H9 (cell line): ENCODE measurements around the gene STX16. TPM values are rescaled to one million over a fixed set of nuclear protein-coding genes. Genes with fewer than 3 reads are reported as not detected.

Experiments used
- DNase-seq: peaks from one replicate; pipeline ENCODE4 v3.0.0-alpha.2; 2017
- H2AFZ ChIP-seq: one replicate; pipeline ENCODE4 v1.6.1; 2013; ENCODE audit warnings: mild to moderate bottlenecking, low read length, control low read depth, moderate library complexity
- H2AK5ac ChIP-seq: 2 replicates; pipeline ENCODE4 v1.6.1; 2013; ENCODE audit warnings: low read length, control low read depth, mixed read lengths; ENCODE audit not compliant: insufficient read length
- H2BK120ac ChIP-seq: one replicate; pipeline ENCODE4 v1.6.1; 2013; ENCODE audit warnings: low read depth, mild to moderate bottlenecking, low read length, control low read depth, inconsistent platforms; ENCODE audit not compliant: poor library complexity, severe bottlenecking
- H2BK12ac ChIP-seq: 2 replicates; pipeline ENCODE4 v1.6.1; 2013; ENCODE audit warnings: low read length, control low read depth, mixed read lengths, low read depth; ENCODE audit not compliant: insufficient read length
- H2BK15ac ChIP-seq: 2 replicates; pipeline ENCODE4 v1.6.1; 2013; ENCODE audit warnings: low read depth, low read length, control low read depth
- H2BK20ac ChIP-seq: one replicate; pipeline ENCODE4 v1.6.1; 2013; ENCODE audit warnings: low read depth, mild to moderate bottlenecking, low read length, control low read depth, inconsistent platforms; ENCODE audit not compliant: poor library complexity, severe bottlenecking
- H2BK5ac ChIP-seq: 2 replicates; pipeline ENCODE4 v1.6.1; 2013; ENCODE audit warnings: low read length, control low read depth, mixed read lengths; ENCODE audit not compliant: insufficient read length
- H3K14ac ChIP-seq: 2 replicates; pipeline ENCODE4 v1.6.1; 2013; ENCODE audit warnings: low read length, control low read depth; ENCODE audit not compliant: insufficient read depth
- H3K18ac ChIP-seq: 2 replicates; pipeline ENCODE4 v1.6.1; 2013; ENCODE audit warnings: low read depth, mild to moderate bottlenecking, mixed read lengths, low read length, control low read depth; ENCODE audit not compliant: insufficient read length
- H3K23ac ChIP-seq: 2 replicates; pipeline ENCODE4 v1.6.1; 2013; ENCODE audit warnings: low read length, control low read depth, mixed read lengths, low read depth; ENCODE audit not compliant: insufficient read length
- H3K23me2 ChIP-seq: 2 replicates; pipeline ENCODE4 v1.6.1; 2013; ENCODE audit warnings: low read depth, mild to moderate bottlenecking, mixed read lengths, low read length, control low read depth; ENCODE audit not compliant: insufficient read length, poor library complexity, severe bottlenecking
- H3K27ac ChIP-seq: 2 replicates; pipeline ENCODE4 v1.5.1; 2013; ENCODE audit warnings: low read length, control low read depth, mixed read lengths, low read depth; ENCODE audit not compliant: insufficient read length
- H3K27me3 ChIP-seq: 2 replicates; pipeline ENCODE4 v1.6.1; 2013; ENCODE audit warnings: low read length, control low read depth, inconsistent platforms; ENCODE audit not compliant: insufficient read depth
- H3K4ac ChIP-seq: 2 replicates; pipeline ENCODE4 v1.6.1; 2013; ENCODE audit warnings: low read depth, mild to moderate bottlenecking, control low read depth, inconsistent platforms, low read length, moderate library complexity
- H3K4me1 ChIP-seq: 2 replicates; pipeline ENCODE4 v1.6.1; 2013; ENCODE audit warnings: low read length, control low read depth, inconsistent platforms; ENCODE audit not compliant: insufficient read depth
- H3K4me2 ChIP-seq: 2 replicates; pipeline ENCODE4 v1.6.1; 2013; ENCODE audit warnings: low read length, control low read depth, mixed read lengths; ENCODE audit not compliant: insufficient read length, insufficient read depth
- H3K56ac ChIP-seq: 2 replicates; pipeline ENCODE4 v1.6.1; 2013; ENCODE audit warnings: low read depth, mild to moderate bottlenecking, mixed read lengths, low read length, control low read depth; ENCODE audit not compliant: insufficient read length
- H3K79me1 ChIP-seq: 2 replicates; pipeline ENCODE4 v1.6.1; 2013; ENCODE audit warnings: low read depth, mild to moderate bottlenecking, moderate library complexity, low read length, control low read depth, inconsistent platforms; ENCODE audit not compliant: insufficient read depth, poor library complexity, severe bottlenecking
- H3K79me2 ChIP-seq: 2 replicates; pipeline ENCODE4 v1.6.1; 2013; ENCODE audit warnings: low read length, control low read depth, inconsistent platforms; ENCODE audit not compliant: insufficient read depth
- H3K9ac ChIP-seq: 2 replicates; pipeline ENCODE4 v1.6.1; 2013; ENCODE audit warnings: low read length, control low read depth, mixed read lengths; ENCODE audit not compliant: insufficient read length; ENCODE audit errors: extremely low read depth
- H3K9me3 ChIP-seq: one replicate; pipeline ENCODE4 v1.6.1; 2013; ENCODE audit warnings: low read depth, low read length, inconsistent platforms; ENCODE audit not compliant: control insufficient read depth
- H3T11ph ChIP-seq: one replicate; pipeline ENCODE4 v1.6.1; 2013; ENCODE audit warnings: mild to moderate bottlenecking, low read length, control low read depth, inconsistent platforms
- H4K20me1 ChIP-seq: one replicate; pipeline ENCODE4 v1.6.1; 2013; ENCODE audit not compliant: control insufficient read depth, insufficient read length, insufficient read depth
- H4K5ac ChIP-seq: 2 replicates; pipeline ENCODE4 v1.6.1; 2013; ENCODE audit warnings: low read depth, mild to moderate bottlenecking, mixed read lengths, low read length, control low read depth; ENCODE audit not compliant: insufficient read length
- H4K8ac ChIP-seq: replicated peaks from 2 replicates; pipeline ENCODE4 v1.6.1; 2013; ENCODE audit warnings: low read length, control low read depth, mixed read lengths, low read depth; ENCODE audit not compliant: insufficient read length
- H4K91ac ChIP-seq: 2 replicates; pipeline ENCODE4 v1.6.1; 2013; ENCODE audit warnings: low read depth, mild to moderate bottlenecking, moderate library complexity, mixed read lengths, low read length, control low read depth; ENCODE audit not compliant: insufficient read length
- H3K27ac Mint-ChIP-seq, 3 experiments: 2 replicates in 2 of 3; 3 replicates in 1 of 3; pipeline ENCODE4 v1.8.0; 2020 to 2021; ENCODE audit warnings: mixed read lengths in 3 of 3, mild to moderate bottlenecking in 1 of 3, moderate library complexity in 1 of 3
- H3K27me3 Mint-ChIP-seq: 2 replicates; pipeline ENCODE4 v1.8.0; 2021; ENCODE audit warnings: low read depth, mild to moderate bottlenecking, moderate library complexity, mixed read lengths
- H3K36me3 Mint-ChIP-seq, 3 experiments: 2 replicates in 2 of 3; 3 replicates in 1 of 3; pipeline ENCODE4 v1.8.0; 2020 to 2021; ENCODE audit warnings: low read depth in 3 of 3, mixed read lengths in 3 of 3; ENCODE audit not compliant: insufficient read depth in 1 of 3
- H3K4me1 Mint-ChIP-seq, 2 experiments: 2 replicates each; pipeline ENCODE4 v1.8.0; 2020; ENCODE audit warnings: mixed read lengths in 2 of 2
- H3K4me3 Mint-ChIP-seq, 2 experiments: 2 replicates in 1 of 2; 3 replicates in 1 of 2; pipeline ENCODE4 v1.8.0; 2020 to 2021; ENCODE audit warnings: mild to moderate bottlenecking in 2 of 2, mixed read lengths in 2 of 2, moderate library complexity in 1 of 2
- H3K9me3 Mint-ChIP-seq, 2 experiments: 2 replicates in 1 of 2; 3 replicates in 1 of 2; pipeline ENCODE4 v1.8.0; 2020; ENCODE audit warnings: mild to moderate bottlenecking in 2 of 2, mixed read lengths in 2 of 2, moderate library complexity in 1 of 2
- CTCF ChIP-seq: fragments of 200-600 bp; sonication (generic); conservative IDR thresholded peaks from 3 replicates; pipeline ENCODE4 v1.8.0; 2021; ENCODE audit warnings: antibody characterized with exemption, mild to moderate bottlenecking
- WGBS: extraction: QIAGEN DNeasy Blood & Tissue Kit; methylation state at CpG from one replicate; pipeline ENCODE4 v1.1.7; 2013; ENCODE audit warnings: missing lambda C conversion rate, low lambda C conversion rate, mixed read lengths; ENCODE audit not compliant: insufficient read length; ENCODE audit errors: extremely low coverage; 5-methylcytosine and 5-hydroxymethylcytosine counted together
- total RNA-seq: library from RNA; stranded (reverse); gene quantifications from 2 replicates; pipeline ENCODE4 v1.2.1, GENCODE V29; 2021

STX16 gene
- total RNA-seq, 1 experiment from 2014 or later = 87.8 TPM

GRCh38 chr20:58611236-58612030 lies 39.6 kb upstream of the STX16 start:
- no peak overlapping the region for H2BK120ac ChIP-seq
- no peak overlapping the region for H3K4me2 ChIP-seq
- H3K36me3 Mint-ChIP-seq = peaks cover 0 to under 1% (median 0%) of the 10 kb centered on the region in 3 experiments; a peak in 2 of 7 replicates
- peaks cover 9% of the 10 kb centered on the region for H3K27me3 Mint-ChIP-seq
- H3K9me3 Mint-ChIP-seq = peaks cover 0 to 4% of the 10 kb centered on the region in 2 experiments; a peak in 3 of 5 replicates
- no peak overlapping the region for H4K91ac ChIP-seq
- H2BK12ac ChIP-seq = no peak overlapping the region
- no peak overlapping the region; the same call in 1 of the 2 replicates for H3K14ac ChIP-seq
- no peak overlapping the region for H3K56ac ChIP-seq
- H3K4me3 Mint-ChIP-seq = no peak overlapping the region
- H4K8ac ChIP-seq = no peak overlapping the region
- H2BK5ac ChIP-seq = no peak overlapping the region
- no peak overlapping the region for H2AFZ ChIP-seq
- no peak overlapping the region for H3K23ac ChIP-seq
- H2BK15ac ChIP-seq = no peak overlapping the region
- H3K4ac ChIP-seq = no peak overlapping the region
- H3K4me1 ChIP-seq = no peaks in the 10 kb centered on the region
- no peak overlapping the region for H3T11ph ChIP-seq
- H4K5ac ChIP-seq = no peak overlapping the region
- H3K18ac ChIP-seq = no peak overlapping the region
- TF ChIP-seq CTCF = no peak
- no peak overlapping the region for H3K27ac ChIP-seq
- no peaks in the 10 kb centered on the region for H4K20me1 ChIP-seq
- no peaks in the 10 kb centered on the region for H3K27me3 ChIP-seq
- no peaks in the 10 kb centered on the region for H3K79me1 ChIP-seq
- H3K9me3 ChIP-seq = no peaks in the 10 kb centered on the region
- no CpG with 5 or more reads among the region's 10 CpGs for WGBS
- peaks cover 0 to 4% of the 10 kb centered on the region in 2 experiments; a peak in 2 of 4 replicates for H3K4me1 Mint-ChIP-seq
- no peak for DNase-seq
- no peak overlapping the region for H3K9ac ChIP-seq
- no peak overlapping the region for H3K27ac Mint-ChIP-seq
- no peaks in the 10 kb centered on the region for H3K79me2 ChIP-seq
- no peak overlapping the region for H2BK20ac ChIP-seq
- no peaks in the 10 kb centered on the region for H3K23me2 ChIP-seq
- no peak overlapping the region for H2AK5ac ChIP-seq
